Stimulated activated naive CD4-positive, alpha-beta T cell (primary cell): Measurements from ENCODE around the gene EPHA7.

Experiments
- DNase-seq, 6 experiments: peaks; one replicate each; lab custom pipeline; 2025; lab: John Stamatoyannopoulos, UW

EPHA7 gene

GRCh38 chr6:93419304-93420162 is at the start of gene EPHA7:
TSS of gene EPHA7 (minus strand) at chr6:93419559. CDS start at chr6:93419341, 218 bp downstream.
- peak in 1 of 6 experiments; percentile 1 for DNase-seq

- DNase-seq: no peak
These were observed 48.9 kb upstream of the EPHA7 start for GRCh38 chr6:93468291-93468690.

GRCh38 chr6:93454533-93454932 is 35.2 kb upstream of the EPHA7 start:
- no peak for DNase-seq

- DNase-seq: no peak
These were observed 34.6 kb upstream of the EPHA7 start for GRCh38 chr6:93453956-93454355.

DNA sequence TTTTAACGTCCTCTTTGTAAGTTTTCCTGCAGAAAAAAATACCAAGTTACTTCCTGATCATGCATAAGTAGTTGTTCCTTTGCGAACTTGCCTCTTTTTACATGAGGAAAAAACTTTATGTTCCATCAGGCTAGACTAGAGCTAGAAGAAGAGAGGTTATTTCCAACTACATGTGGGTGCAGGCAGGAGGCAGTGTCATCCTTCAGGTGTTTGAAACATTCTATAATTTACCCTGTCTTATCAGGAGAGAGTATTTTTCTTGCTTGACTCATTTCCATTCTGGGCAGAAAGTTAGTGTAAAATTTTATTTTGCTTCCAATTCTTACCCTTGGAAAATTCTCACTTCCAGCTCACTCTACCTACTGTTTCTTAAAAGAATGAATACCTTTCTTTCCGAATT is 28.5 kb upstream of the EPHA7 start:
- no peak for DNase-seq

GRCh38 chr6:93437491-93437890 is 18.1 kb upstream of the EPHA7 start:
- DNase-seq: no peak

- DNase-seq: no peak
These were observed 14.2 kb upstream of the EPHA7 start for GRCh38 chr6:93433592-93433991.

DNA sequence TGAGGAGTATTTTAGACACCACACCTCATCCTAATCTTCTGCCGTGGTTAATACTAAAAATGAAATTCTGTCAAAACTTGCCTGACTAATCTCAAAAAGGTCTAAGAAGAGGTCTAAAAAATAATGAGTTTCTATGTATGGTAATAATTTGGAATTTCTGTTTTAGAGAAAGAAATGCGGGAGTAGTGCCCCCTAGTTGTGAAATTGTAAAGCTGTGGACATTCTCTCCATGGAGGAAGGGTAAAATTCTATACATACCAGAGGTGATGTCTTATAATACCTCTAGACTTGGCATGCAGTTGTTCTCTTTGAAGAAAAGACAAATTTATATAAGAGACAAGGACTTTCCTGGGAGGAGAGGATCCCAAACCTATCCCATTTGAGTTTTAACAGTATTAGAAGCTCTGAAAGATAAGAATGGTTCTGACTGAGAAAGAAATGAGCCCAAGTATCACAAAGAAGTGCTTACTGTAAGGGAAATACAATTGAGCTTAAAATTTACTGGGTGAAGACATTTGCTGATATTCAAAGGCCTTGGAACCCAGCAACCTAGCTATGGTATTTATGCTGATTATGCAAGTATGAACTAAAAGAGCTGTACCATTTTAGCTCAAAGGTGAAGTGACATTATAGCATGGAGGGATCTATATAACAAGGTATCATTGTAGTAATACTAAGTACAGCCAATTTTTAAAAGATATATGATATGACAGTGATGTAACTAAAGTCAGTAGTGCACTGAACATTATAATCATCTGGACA is 5.1 kb upstream of the EPHA7 start:
- DNase-seq: no peak

DNA sequence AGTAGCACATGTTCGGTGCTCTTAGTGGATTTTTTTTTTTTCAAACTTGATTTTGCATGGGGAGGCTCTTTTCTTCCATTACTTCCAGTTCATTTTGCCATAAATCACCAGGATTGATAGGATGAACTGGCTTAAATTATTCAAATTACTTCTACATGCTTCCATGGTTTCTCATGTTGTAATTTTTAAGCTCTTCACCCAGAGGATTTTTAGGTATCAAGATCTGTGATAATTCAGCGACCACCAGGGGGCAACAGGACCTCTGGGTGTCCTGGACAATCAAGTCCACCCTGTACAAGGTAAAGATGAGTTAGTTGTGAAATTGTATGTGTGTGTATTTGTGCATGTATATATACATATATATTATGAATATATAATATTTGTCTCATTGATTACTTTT is 4.2 kb upstream of the EPHA7 start:
- no peak for DNase-seq

GRCh38 chr6:93420163-93420795 is 920 bp upstream of the EPHA7 start:
- DNase-seq: no peak

DNA sequence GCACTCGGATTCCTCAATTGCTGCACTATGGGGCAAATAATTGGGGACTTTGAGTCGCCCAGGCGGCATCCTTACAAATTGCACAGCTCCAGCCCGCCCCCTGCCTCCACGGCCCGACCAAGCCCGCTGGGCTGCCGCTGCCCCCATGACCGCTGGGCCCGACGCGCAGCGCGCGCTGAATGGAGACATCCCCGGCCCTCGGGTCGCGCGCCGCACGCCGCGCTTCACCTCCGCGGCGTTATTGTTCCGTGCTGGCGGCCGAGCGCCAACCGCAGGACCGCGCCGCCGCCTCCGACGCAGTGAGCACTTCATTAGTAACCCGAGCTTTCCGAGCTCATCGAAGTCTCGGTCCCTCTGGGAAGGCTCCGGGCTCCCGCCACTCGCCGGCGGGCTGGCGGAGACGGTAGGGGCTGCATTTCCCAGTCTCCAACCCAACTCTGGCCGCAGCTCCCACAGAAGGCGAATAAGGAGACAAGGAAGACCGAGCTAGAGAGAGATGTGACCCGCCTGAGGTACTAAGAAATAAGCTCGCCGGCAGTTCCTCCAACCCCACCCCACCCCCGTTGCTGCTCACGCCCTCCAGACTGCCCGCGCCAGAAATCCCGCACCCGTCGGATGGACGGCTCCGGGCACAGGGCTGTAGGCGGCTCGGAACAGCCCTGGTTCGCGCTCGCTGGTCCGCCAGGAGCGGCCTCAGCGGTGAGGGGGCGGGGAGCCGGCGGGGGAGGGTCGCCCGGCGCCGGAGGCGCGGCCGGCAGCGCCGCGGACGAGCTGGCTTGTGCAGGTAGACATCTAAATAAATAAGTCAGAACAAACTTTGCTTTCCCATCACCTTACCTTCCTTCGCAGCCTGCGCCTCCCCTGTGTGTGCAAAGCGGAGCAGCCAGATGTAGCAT is 703 bp downstream of the EPHA7 start:
- DNase-seq: peak in 1 of 6 experiments; percentile 3

- DNase-seq: no peak
These were observed 1.3 kb downstream of the EPHA7 start for GRCh38 chr6:93418033-93418407.

DNA sequence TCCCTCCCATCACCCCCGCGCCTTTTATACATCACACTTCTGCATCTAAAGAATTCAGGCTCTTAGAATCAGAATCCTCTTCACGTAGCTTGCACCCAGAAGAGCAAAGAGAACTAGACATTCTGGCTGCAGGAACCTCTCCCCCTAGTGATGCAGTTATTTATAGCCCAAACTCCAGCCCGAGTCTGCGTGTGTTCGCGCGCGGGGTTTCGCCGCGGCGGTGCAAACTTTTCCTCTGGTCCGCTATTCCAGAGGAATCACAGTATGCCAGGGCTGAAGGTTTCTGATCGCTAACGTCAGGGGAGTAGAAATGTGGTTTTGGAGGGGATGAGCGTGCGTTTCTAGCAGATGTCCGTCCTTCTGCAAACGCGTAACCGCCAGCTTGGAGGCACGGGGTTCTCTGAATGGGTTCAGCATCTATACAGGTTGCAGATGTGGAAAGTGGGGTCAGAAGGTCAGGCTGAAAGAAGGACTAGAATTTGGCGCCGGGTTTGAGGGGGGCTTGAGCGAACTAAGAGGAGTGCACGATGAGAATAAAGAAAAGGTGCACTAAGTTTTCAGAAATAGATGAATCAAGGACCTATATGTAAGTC is 1.8 kb downstream of the EPHA7 start:
- no peak for DNase-seq

- DNase-seq: no peak
These were observed 2.6 kb downstream of the EPHA7 start for GRCh38 chr6:93416571-93417420.

DNA sequence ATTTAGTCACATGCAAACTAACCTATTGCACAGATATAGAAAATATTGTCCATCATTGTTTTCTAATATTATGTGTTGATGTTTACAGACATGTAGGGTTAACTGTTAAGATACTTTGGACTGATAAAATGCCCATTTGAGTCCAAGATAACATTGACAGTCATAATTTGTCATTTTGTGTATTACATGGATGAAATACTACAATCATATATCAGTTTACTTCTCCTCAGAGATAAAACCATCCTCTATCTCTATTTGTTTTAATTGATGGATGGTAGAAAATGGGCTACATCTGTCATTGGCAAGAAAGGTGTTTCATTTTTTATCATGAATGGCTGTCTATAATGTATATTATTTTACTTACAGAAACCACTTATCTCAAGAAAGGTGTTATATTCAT is 6.2 kb downstream of the EPHA7 start:
- DNase-seq: no peak

DNA sequence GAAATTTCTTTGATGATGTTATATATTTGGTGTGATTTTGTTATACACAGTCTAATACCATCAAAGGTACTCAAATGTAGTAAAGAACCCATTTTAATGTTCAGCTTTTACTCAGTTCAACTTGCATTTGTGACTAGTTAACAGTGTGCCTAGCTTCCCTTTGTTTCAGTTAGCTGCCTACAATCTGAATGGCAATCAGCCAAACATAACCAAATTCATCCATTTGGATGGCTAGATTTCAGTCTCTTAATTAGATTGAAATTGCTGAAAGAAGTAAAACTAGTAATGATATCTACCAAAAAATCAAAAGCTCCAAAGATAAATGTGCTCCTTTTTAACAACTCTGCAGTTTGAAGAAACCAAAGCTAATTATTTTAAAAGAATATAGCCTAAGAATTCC is 6.9 kb downstream of the EPHA7 start:
- DNase-seq: no peak

DNA sequence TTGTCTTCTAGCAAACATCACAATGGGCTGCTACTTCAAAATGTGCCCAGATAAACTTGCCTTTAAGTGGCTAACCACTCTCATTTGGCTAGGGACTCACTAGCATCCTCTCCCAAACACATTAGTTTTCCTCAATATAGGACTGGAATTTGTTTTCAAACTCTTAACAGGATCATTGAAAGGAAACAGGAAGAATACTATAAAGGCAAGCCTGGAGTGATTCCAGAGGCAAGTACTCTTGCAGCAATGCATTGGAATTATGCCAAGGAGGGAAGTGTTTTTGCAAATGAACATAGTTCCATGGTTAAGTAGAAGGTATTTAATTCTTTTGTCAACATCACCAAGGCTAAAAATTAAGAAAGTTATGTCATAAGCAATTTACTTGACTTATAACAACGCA is 12.2 kb downstream of the EPHA7 start:
- DNase-seq: no peak

DNA sequence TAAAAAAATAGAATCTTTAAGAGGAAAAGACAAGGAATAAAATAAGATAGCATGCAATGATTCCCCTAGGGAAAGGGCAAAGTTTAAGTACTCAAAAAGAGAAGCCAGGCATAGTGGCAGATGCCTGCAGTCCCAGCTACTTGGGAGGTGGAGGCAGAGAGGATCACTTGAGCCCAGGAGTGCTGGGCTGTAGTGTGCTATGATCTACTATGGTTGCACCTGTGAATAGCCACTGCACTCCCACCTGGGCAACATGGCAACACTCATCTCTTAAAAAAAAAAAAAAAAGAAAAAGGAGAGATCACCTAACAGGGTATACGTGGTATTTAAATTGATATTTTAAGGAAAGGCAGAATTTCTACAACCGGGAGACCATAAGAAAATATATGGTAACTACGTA is 16.0 kb downstream of the EPHA7 start:
- no peak for DNase-seq

DNA sequence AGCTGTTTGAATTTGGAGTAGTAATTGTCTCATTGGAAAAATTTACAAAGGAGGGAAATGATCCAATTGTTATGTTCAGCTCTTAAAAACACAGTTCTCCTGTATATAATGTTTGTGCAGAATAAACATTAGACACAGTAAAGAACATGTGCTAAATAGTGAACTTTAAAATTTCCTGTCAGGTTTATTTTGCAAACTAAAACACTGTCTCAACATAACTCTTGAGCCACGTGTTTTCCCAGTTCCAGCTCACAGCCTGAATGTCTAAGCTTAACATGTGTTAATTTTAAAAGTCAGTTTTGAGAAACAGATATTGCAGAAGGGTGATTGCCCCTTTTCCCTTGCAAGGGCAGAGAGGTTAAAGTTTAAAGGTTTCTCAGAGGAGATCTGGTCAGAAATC is 20.6 kb downstream of the EPHA7 start:
- no peak for DNase-seq

GRCh38 chr6:93394471-93394870 is 24.9 kb downstream of the EPHA7 start:
- DNase-seq: no peak
